ENCODE measurements around the gene LRMDA.

GRCh38 chr10:76278811-76279460 lies 847.5 kb downstream of the LRMDA start:
- TF ChIP-seq, protein P1, sequence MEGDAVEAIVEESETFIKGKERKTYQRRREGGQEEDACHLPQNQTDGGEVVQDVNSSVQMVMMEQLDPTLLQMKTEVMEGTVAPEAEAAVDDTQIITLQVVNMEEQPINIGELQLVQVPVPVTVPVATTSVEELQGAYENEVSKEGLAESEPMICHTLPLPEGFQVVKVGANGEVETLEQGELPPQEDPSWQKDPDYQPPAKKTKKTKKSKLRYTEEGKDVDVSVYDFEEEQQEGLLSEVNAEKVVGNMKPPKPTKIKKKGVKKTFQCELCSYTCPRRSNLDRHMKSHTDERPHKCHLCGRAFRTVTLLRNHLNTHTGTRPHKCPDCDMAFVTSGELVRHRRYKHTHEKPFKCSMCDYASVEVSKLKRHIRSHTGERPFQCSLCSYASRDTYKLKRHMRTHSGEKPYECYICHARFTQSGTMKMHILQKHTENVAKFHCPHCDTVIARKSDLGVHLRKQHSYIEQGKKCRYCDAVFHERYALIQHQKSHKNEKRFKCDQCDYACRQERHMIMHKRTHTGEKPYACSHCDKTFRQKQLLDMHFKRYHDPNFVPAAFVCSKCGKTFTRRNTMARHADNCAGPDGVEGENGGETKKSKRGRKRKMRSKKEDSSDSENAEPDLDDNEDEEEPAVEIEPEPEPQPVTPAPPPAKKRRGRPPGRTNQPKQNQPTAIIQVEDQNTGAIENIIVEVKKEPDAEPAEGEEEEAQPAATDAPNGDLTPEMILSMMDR (IDR thresholded peaks at IDR 0.05), result no peak
- TF ChIP-seq POLR2A (IDR thresholded peaks at IDR 0.05), result no peak

Measured in body of pancreas (tissue), 4 donors.